K562 (cell line): ENCODE results near the gene ETV2. TPM values are rescaled to one million over a fixed set of nuclear protein-coding genes. Genes with fewer than 3 reads are reported as not detected.

Experiments
- ATAC-seq: fragments of 200-7000 bp; cut with Tn5 transposase; 3 replicates; pipeline ENCODE4 v1.9.1; 2020; ENCODE audit warnings: moderate library complexity
- BruUV-seq: library from RNA; stranded (reverse); fragments of 400-500 nt; replicated peaks from 2 replicates; lab custom pipeline; 2021; lab: Mats Ljungman, UMichigan
- CTCF ChIA-PET: fragments of 300-600 bp; formaldehyde crosslinking; extraction: SDS; loops from one replicate; lab custom pipeline; 2021; ENCODE audit warnings: low intra/inter-chr PET ratio; lab: Yijun Ruan, JAX
- POLR2A ChIA-PET: fragments of 300-600, 350-650 bp; sonication (Branson Sonifier 250); formaldehyde crosslinking; extraction: SDS; loops from one replicate; lab custom pipeline; 2021; ENCODE audit warnings: antibody characterized with exemption, inconsistent platforms; lab: Yijun Ruan, JAX
- DNase-seq, 4 experiments: peaks; one replicate each; pipeline versions ENCODE4 v3.0.0 to v3.0.0-alpha.2; 2011 to 2018; ENCODE audit warnings: low spot score in 3 of 4, mixed read lengths in 3 of 4; ENCODE audit errors: extremely low read depth in 1 of 4
- FAIRE-seq: peaks from 2 replicates; lab custom pipeline; 2011; peaks lifted over from hg19 to GRCh38; lab: Jason Lieb, UNC
- H2AFZ ChIP-seq: 2 replicates; pipeline ENCODE4 v1.6.0; 2011; ENCODE audit warnings: low read depth, low read length, control low read depth, inconsistent platforms
- H3K27ac ChIP-seq: fragments of 200-600 bp; 3 replicates; pipeline ENCODE4 v1.8.0; 2011; ENCODE audit warnings: low read depth, mild to moderate bottlenecking, control low read depth, inconsistent platforms, low read length, moderate library complexity, mixed read lengths; ENCODE audit errors: extremely low read depth
- H3K27me3 ChIP-seq, 2 experiments: fragments of 300-600 bp in 1 of 2; 2 replicates in 1 of 2; 3 replicates in 1 of 2; pipeline versions ENCODE4 v1.6.0 to v1.8.0; 2011; ENCODE audit warnings: inconsistent platforms in 2 of 2, low read length in 2 of 2, mild to moderate bottlenecking in 1 of 2, mixed read lengths in 1 of 2, moderate library complexity in 1 of 2; ENCODE audit not compliant: control insufficient read depth in 2 of 2, insufficient read depth in 2 of 2
- H3K36me3 ChIP-seq: fragments of 300-600 bp; 3 replicates; pipeline ENCODE4 v1.8.0; 2011; ENCODE audit warnings: mild to moderate bottlenecking, low read length, inconsistent platforms; ENCODE audit not compliant: control insufficient read depth, insufficient read depth
- H3K4me1 ChIP-seq, 2 experiments: fragments of 200-600 bp in 1 of 2; replicated peaks in 1 of 2; 2 replicates in 1 of 2; 3 replicates in 1 of 2; pipeline versions ENCODE4 v1.5.1 to v1.8.0; 2011; ENCODE audit warnings: inconsistent platforms in 2 of 2, low read length in 2 of 2, mild to moderate bottlenecking in 1 of 2, mixed read lengths in 1 of 2, moderate library complexity in 1 of 2; ENCODE audit not compliant: control insufficient read depth in 2 of 2, insufficient read depth in 2 of 2
- H3K4me2 ChIP-seq: 2 replicates; pipeline ENCODE4 v1.6.1; 2011; ENCODE audit warnings: low read length, control low read depth, inconsistent platforms, mixed read lengths; ENCODE audit not compliant: insufficient read depth
- H3K4me3 ChIP-seq: fragments of 200-600 bp; sonication (generic), shearing (Covaris generic); 2 replicates; pipeline ENCODE4 v1.5.1; 2016; ENCODE audit warnings: control low read depth, inconsistent platforms
- H3K79me2 ChIP-seq: fragments of 200-600 bp; 3 replicates; pipeline ENCODE4 v1.8.0; 2011; ENCODE audit warnings: low read length, inconsistent platforms; ENCODE audit not compliant: control insufficient read depth, insufficient read depth
- H3K9ac ChIP-seq, 2 experiments: 2 replicates each; pipeline versions ENCODE4 v1.6.0 to v1.6.1; 2011; ENCODE audit warnings: low read depth in 2 of 2, low read length in 2 of 2, control low read depth in 1 of 2, inconsistent platforms in 1 of 2, mild to moderate bottlenecking in 1 of 2, mixed read lengths in 1 of 2; ENCODE audit not compliant: insufficient read depth in 1 of 2
- H3K9me1 ChIP-seq: one replicate; pipeline ENCODE4 v1.6.0; 2011; ENCODE audit warnings: inconsistent platforms, mild to moderate bottlenecking, low read length, moderate library complexity; ENCODE audit not compliant: control insufficient read depth, insufficient read depth
- H3K9me3 ChIP-seq: replicated peaks from 2 replicates; pipeline ENCODE4 v1.5.1; 2011; ENCODE audit warnings: low read depth, low read length, inconsistent platforms; ENCODE audit not compliant: control insufficient read depth, insufficient read depth
- H4K20me1 ChIP-seq: replicated peaks from 2 replicates; pipeline ENCODE4 v1.6.1; 2011; ENCODE audit warnings: low read length, inconsistent platforms, mixed read lengths; ENCODE audit not compliant: control insufficient read depth, insufficient read depth
- RERE ChIP-seq: sonication (generic); formaldehyde crosslinking; IDR thresholded peaks from 2 replicates; pipeline ENCODE4 v1.8.0; 2023; ENCODE audit warnings: missing genetic modification reagents, mild to moderate bottlenecking, borderline replicate concordance
- ZNF263 ChIP-seq: sonication (generic); formaldehyde crosslinking; IDR thresholded peaks from 2 replicates; pipeline ENCODE4 v1.8.0; 2022; ENCODE audit warnings: mild to moderate bottlenecking, missing genetic modification reagents, borderline replicate concordance
- WGBS: fragments of 100-300 bp; shearing (Covaris generic); methylation state at CpG from one replicate; pipeline ENCODE4 v1.1.6; 2016; ENCODE audit warnings: low coverage, mixed read lengths; ENCODE audit not compliant: insufficient coverage; ENCODE audit errors: missing lambda C conversion rate; 5-methylcytosine and 5-hydroxymethylcytosine counted together
- in situ Hi-C: fragments of 300-500 bp; cut with MboI; formaldehyde crosslinking; loops from 4 replicates; pipeline ENCODE4 v1.15.0; 2018; ENCODE audit warnings: inconsistent platforms, mixed read lengths
- intact Hi-C: fragments of 100-400 bp; cut with micrococcal nuclease; formaldehyde crosslinking; loops from 2 replicates; pipeline ENCODE4 v1.14.2; 2022
- polyA plus RNA-seq, 8 experiments: library from polyadenylated mRNA; depleted of rRNA in 4 of 8; stranded (reverse) in 5 of 8; unstranded in 3 of 8; fragments of >200 nt; fragmentation: Nextera tagmentation in 2 of 8; fragmentation: Illumina TruSeq in 1 of 8; extraction: Ambion mirVana in 2 of 8; extraction: Trizol in 1 of 8; gene quantifications; 2 replicates each; pipeline versions ENCODE4 v1.2.1 to v1.2.3, GENCODE V29; 2011 to 2014; ENCODE audit warnings: inconsistent platforms in 1 of 8, missing spikeins in 1 of 8
- total RNA-seq, 7 experiments: library from RNA; depleted of rRNA in 6 of 7; stranded (reverse); fragments of >200 nt in 6 of 7; fragmentation: Illumina TruSeq in 2 of 7; extraction: Trizol in 2 of 7; gene quantifications; 2 replicates each; pipeline versions ENCODE4 v1.2.1 to v1.2.3, GENCODE V29; 2011 to 2021; ENCODE audit warnings: low replicate concordance in 1 of 7

The ETV2 gene
- total and polyA plus RNA-seq, 9 of the 15 experiments (the other 6 are each of a cell fraction or from before 2014, with no cell fraction given): 0.11 to 3.7 (median 0.55) TPM

DNA sequence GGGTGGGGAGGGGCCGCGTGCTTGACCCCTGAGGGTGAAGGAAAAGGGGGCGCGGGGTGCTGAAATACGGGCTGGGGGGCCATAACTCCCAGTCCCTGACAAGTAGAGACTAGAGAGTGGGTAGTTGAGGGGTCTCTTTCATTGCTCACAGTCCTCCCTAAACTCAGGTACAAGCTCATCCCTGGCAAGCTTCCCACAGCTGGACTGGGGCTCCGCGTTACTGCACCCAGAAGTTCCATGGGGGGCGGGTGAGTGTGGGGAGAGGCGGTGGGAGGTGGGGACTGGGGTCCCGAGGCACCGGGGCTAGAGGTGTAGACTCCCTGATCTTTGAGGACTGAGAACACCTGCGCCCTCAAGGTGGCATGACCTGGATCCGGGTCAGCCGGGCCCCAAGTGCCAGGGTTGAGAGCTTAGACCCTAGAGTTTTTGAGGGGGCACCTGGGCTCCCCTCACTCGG lies 1.3 kb downstream of the ETV2 start:
- CTCF ChIA-PET: interaction anchor here (0.6 kb wide), 1 partner anchor 97 kb away, joined by 3 read pairs; the partner anchor contains the start of gene TMEM147
- H3K4me3 ChIP-seq: peak overlapping the region; percentile 44
- DNase-seq: no peak
- ATAC-seq: no peak
- no peak for TF ChIP-seq RERE (CRISPR knock-in tag)
- peak; percentile 72 for TF ChIP-seq ZNF263 (CRISPR knock-in tag)
- TF ChIP-seq, all 486 proteins: peak for 1
- Histone ChIP-seq H3K27me3 (no peaks in the 10 kb centered on the region), H3K79me2 (no peaks in the 10 kb centered on the region), H3K9me3 (no peaks in the 10 kb centered on the region), H2AFZ (peak overlapping the region; percentile 99), H3K9me1 (no peaks in the 10 kb centered on the region), H3K4me2 (peak overlapping the region; percentile 85), H3K4me1 (peaks cover 28 to 62% of the 10 kb centered on the region in 2 experiments), H4K20me1 (no peaks in the 10 kb centered on the region), H3K27ac (peak overlapping the region; percentile 89), H3K9ac (peak overlapping the region; percentile 80 to 88), H3K36me3 (peaks cover 7% of the 10 kb centered on the region; the same call in 1 of the 3 replicates)
- BruUV-seq: no TSS peak
- intact Hi-C loops (loop anchor here (5.0 to 10.0 kb wide), 2 partner anchors 86 to 102 kb away; partner anchors contain the start of genes IGFLR1, LIN37, PSENEN and U2AF1L4), in situ Hi-C loops (no loop called here)
- WGBS: 27% methylated on average over 6 of the region's 15 CpGs
- no peak for FAIRE-seq
- POLR2A ChIA-PET: interaction anchor here (1.0 to 1.2 kb wide), 2 partner anchors 10 to 30 kb away, joined by 3 to 4 read pairs; no protein-coding TSS in a partner anchor
